Measurements from ENCODE around the gene GTF2E1. TPM values are rescaled to one million over a fixed set of nuclear protein-coding genes. Genes with fewer than 3 reads are reported as not detected.

Gene GTF2E1
- polyA plus RNA-seq, 1 donor (not counting 4 experiments of a cell fraction or from before 2014, with no cell fraction given) = 14.8 TPM

- no peak overlapping the region for H3K27ac ChIP-seq (ENCODE audit: control insufficient read depth, insufficient read depth, low read length)
- dilution Hi-C loops (cut with MboI; ENCODE audit: extremely low pct_ligation_motif_present, low sequenced_read_pairs) = no loop called here
- FAIRE-seq = no peak
Measured at GRCh38 chr3:120762615-120763014, 20.1 kb downstream of the GTF2E1 start.

DNA sequence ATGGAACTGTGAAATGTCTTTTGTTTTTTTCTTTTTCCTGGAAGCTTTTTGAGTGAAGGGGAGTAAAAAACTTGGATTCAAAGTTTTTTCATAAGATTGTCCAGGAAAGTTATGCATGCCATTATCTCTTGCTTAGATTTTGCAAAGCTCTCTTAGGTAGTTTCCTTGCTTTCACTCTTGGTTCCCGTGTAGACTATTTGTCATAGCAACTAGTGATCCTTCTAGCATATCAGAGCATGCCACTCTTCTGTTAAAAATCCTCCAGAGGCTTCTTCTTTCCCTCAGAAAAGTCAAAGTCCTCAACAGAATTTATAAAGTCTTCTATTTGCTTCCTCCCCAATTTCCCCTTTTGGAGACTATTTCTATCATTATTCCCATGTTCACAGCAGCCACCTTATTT lies 21.1 kb downstream of the GTF2E1 start:
- H3K9me3 ChIP-seq (ENCODE audit: control insufficient read depth, low read depth, low read length) = no peaks in the 10 kb centered on the region
- dilution Hi-C loops (cut with MboI; ENCODE audit: extremely low pct_ligation_motif_present, low sequenced_read_pairs) = no loop called here
- H3K4me2 ChIP-seq (ENCODE audit: control insufficient read depth, extremely low read depth, insufficient read depth, low read depth, low read length) = no peak overlapping the region
- no peak overlapping the region for H3K4me3 ChIP-seq (ENCODE audit: control insufficient read depth in 2 of 3, extremely low read depth in 1 of 3, insufficient read depth in 2 of 3, low read depth in 1 of 3, low read length in 3 of 3)
- H4K20me1 ChIP-seq (ENCODE audit: control insufficient read depth, extremely low read depth, insufficient read depth, low read length) = no peaks in the 10 kb centered on the region
- H3K27ac ChIP-seq (ENCODE audit: control insufficient read depth, insufficient read depth, low read length) = no peak overlapping the region
- peaks cover 3% of the 10 kb centered on the region for H3K4me1 ChIP-seq (ENCODE audit: control insufficient read depth, extremely low read depth, insufficient read depth, low read length)
- no peak for DNase-seq (ENCODE audit: low read depth, low spot score)
- H3K36me3 ChIP-seq (ENCODE audit: control insufficient read depth in 2 of 2, extremely low read depth in 1 of 2, insufficient read depth in 2 of 2, low read length in 2 of 2) = no peaks in the 10 kb centered on the region
- H3K79me2 ChIP-seq (ENCODE audit: control insufficient read depth, insufficient read depth, low read length) = peaks cover 43% of the 10 kb centered on the region
- TF ChIP-seq, protein P1, sequence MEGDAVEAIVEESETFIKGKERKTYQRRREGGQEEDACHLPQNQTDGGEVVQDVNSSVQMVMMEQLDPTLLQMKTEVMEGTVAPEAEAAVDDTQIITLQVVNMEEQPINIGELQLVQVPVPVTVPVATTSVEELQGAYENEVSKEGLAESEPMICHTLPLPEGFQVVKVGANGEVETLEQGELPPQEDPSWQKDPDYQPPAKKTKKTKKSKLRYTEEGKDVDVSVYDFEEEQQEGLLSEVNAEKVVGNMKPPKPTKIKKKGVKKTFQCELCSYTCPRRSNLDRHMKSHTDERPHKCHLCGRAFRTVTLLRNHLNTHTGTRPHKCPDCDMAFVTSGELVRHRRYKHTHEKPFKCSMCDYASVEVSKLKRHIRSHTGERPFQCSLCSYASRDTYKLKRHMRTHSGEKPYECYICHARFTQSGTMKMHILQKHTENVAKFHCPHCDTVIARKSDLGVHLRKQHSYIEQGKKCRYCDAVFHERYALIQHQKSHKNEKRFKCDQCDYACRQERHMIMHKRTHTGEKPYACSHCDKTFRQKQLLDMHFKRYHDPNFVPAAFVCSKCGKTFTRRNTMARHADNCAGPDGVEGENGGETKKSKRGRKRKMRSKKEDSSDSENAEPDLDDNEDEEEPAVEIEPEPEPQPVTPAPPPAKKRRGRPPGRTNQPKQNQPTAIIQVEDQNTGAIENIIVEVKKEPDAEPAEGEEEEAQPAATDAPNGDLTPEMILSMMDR (optimal IDR thresholded peaks at IDR 0.05 in 1 of 3, IDR thresholded peaks at IDR 0.05 in 1 of 3, conservative IDR thresholded peaks at IDR 0.05 in 1 of 3; ENCODE audit: extremely low read depth in 1 of 3, insufficient read depth in 2 of 3, low read length in 3 of 3) = no peak
- no peak for TF ChIP-seq EZH2 (IDR thresholded peaks at IDR 0.05; ENCODE audit: low read length)
- H2AFZ ChIP-seq (ENCODE audit: control insufficient read depth, low read length) = no peak overlapping the region
- H3K9ac ChIP-seq (ENCODE audit: control insufficient read depth, extremely low read depth, insufficient read depth, low read length) = no peak overlapping the region
- no peaks in the 10 kb centered on the region for H3K27me3 ChIP-seq (ENCODE audit: control insufficient read depth, extremely low read depth, insufficient read depth, low read length)
- FAIRE-seq = no peak
- no peaks in the 10 kb centered on the region for H3K9me1 ChIP-seq (ENCODE audit: control insufficient read depth, extremely low read depth, insufficient read depth, low read length)

More at GRCh38 chr3:120762615-120763014, 20.1 kb downstream of the GTF2E1 start:
- DNase-seq (ENCODE audit: low read depth, low spot score) = no peak
- H3K27me3 ChIP-seq (ENCODE audit: control insufficient read depth, extremely low read depth, insufficient read depth, low read length) = no peaks in the 10 kb centered on the region
- no peaks in the 10 kb centered on the region for H3K36me3 ChIP-seq (ENCODE audit: control insufficient read depth in 2 of 2, extremely low read depth in 1 of 2, insufficient read depth in 2 of 2, low read length in 2 of 2)
- no peak overlapping the region for H2AFZ ChIP-seq (ENCODE audit: control insufficient read depth, low read length)
- H3K9me3 ChIP-seq (ENCODE audit: control insufficient read depth, low read depth, low read length) = peaks cover 2% of the 10 kb centered on the region
- H3K4me3 ChIP-seq (ENCODE audit: control insufficient read depth in 2 of 3, extremely low read depth in 1 of 3, insufficient read depth in 2 of 3, low read depth in 1 of 3, low read length in 3 of 3) = no peak overlapping the region
- no peaks in the 10 kb centered on the region for H4K20me1 ChIP-seq (ENCODE audit: control insufficient read depth, extremely low read depth, insufficient read depth, low read length)
- peaks cover 3% of the 10 kb centered on the region for H3K4me1 ChIP-seq (ENCODE audit: control insufficient read depth, extremely low read depth, insufficient read depth, low read length)
- H3K4me2 ChIP-seq (ENCODE audit: control insufficient read depth, extremely low read depth, insufficient read depth, low read depth, low read length) = no peak overlapping the region
- no peak for TF ChIP-seq EZH2 (IDR thresholded peaks at IDR 0.05; ENCODE audit: low read length)
- TF ChIP-seq, protein P1 (optimal IDR thresholded peaks at IDR 0.05 in 1 of 3, IDR thresholded peaks at IDR 0.05 in 1 of 3, conservative IDR thresholded peaks at IDR 0.05 in 1 of 3; ENCODE audit: extremely low read depth in 1 of 3, insufficient read depth in 2 of 3, low read length in 3 of 3) = no peak
- no peaks in the 10 kb centered on the region for H3K9me1 ChIP-seq (ENCODE audit: control insufficient read depth, extremely low read depth, insufficient read depth, low read length)
- H3K9ac ChIP-seq (ENCODE audit: control insufficient read depth, extremely low read depth, insufficient read depth, low read length) = no peak overlapping the region
- H3K79me2 ChIP-seq (ENCODE audit: control insufficient read depth, insufficient read depth, low read length) = peaks cover 47% of the 10 kb centered on the region
